Measurements from ENCODE around the gene PRUNE1. TPM values are rescaled to one million over a fixed set of nuclear protein-coding genes. Genes with fewer than 3 reads are reported as not detected.

Gene PRUNE1
- total and polyA plus RNA-seq, 4 donors: 6.1 to 10.6 (median 9.4) TPM

DNA sequence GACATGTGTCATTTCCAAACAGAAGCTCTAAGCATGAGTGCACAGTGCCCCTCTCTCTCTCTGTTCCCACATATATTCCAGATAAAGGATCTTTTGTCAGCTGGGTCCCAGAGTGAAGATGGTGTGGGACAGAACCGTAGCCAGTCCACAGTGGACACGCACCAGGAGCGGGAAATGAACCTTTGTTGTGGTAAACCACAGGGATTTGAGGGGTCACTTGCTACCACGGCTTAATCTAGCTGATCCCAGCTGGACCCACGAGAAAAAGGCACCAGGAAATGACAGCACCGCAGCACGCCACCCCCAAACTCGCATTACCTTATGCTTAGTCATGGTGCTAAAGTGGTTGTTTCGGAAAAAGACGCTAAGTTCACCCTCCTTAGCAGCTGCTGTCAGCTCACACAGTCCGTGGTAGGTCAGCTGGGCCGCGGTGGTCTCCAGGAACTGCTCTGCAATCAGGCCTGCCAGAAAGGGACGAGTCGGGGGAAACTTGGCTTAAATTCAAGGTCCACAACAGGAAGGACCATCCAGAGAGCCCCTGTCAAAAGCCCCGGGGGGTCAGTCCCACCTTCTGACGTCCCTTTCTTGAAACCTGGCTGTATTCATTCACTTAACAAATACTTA, 9.1 kb upstream of the PRUNE1 start:
- TF ChIP-seq RAD21 (IDR thresholded peaks at IDR 0.05) (no peak), YY1 (IDR thresholded peaks at IDR 0.05) (no peak), TAF1 (conservative IDR thresholded peaks at IDR 0.05) (no peak), HNF4A (conservative IDR thresholded peaks at IDR 0.05) (no peak)
- WGBS: 79% methylated on average over 17 of the region's 17 CpGs
- peaks cover 3 to 20% (median 14%) of the 10 kb centered on the region in 4 donors for H3K4me1 ChIP-seq (ENCODE audit: control insufficient read depth in 4 of 4, insufficient read depth in 4 of 4, low read length in 3 of 4)
- H3K27me3 ChIP-seq (ENCODE audit: control insufficient read depth in 4 of 4, insufficient read depth in 4 of 4, low read length in 3 of 4): no peaks in the 10 kb centered on the region
- H3K27ac ChIP-seq (ENCODE audit: low read depth in 1 of 2, low read length in 2 of 2): no peak overlapping the region
- H3K4me3 ChIP-seq (ENCODE audit: low read depth in 1 of 3, low read length in 3 of 3): no peak overlapping the region
- H3K9ac ChIP-seq (ENCODE audit: low read depth in 1 of 2, low read length in 2 of 2): no peak overlapping the region
- H3K9me3 ChIP-seq (ENCODE audit: control insufficient read depth in 4 of 4, low read length in 3 of 4): no peaks in the 10 kb centered on the region
- no peak for DNase-seq (ENCODE audit: low spot score)
- H3K36me3 ChIP-seq (ENCODE audit: control insufficient read depth in 4 of 4, insufficient read depth in 3 of 4, low read depth in 1 of 4, low read length in 3 of 4): peaks cover 6 to 52% (median 39%) of the 10 kb centered on the region in 4 donors

DNA sequence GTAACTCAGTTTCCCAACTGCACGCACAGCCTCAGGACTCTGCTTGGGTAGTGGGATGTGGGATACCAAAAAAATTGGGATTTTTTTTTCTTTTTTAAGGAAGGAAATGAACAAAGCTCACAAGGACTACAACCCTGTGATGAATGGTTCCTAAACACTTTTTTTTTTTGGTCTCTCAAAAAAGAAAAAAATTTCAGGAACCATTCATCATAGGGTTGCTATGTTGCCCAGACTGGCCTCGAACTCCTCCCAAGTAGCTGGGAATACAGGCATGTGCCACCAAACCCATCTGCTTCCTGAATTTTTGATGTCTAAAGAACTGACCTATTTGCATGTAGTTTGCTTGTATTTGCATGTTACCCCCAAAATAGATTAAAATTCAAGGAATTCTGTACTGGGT, 8.3 kb upstream of the PRUNE1 start:
- WGBS: 94% methylated on average over 2 of the region's 2 CpGs
- H3K4me1 ChIP-seq (ENCODE audit: control insufficient read depth in 4 of 4, insufficient read depth in 4 of 4, low read length in 3 of 4): peaks cover 6 to 27% (median 19%) of the 10 kb centered on the region in 4 donors
- H3K27ac ChIP-seq (ENCODE audit: low read depth in 1 of 2, low read length in 2 of 2): no peak overlapping the region
- DNase-seq (ENCODE audit: low spot score): no peak
- no peak overlapping the region for H3K9ac ChIP-seq (ENCODE audit: low read depth in 1 of 2, low read length in 2 of 2)
- H3K36me3 ChIP-seq (ENCODE audit: control insufficient read depth in 4 of 4, insufficient read depth in 3 of 4, low read depth in 1 of 4, low read length in 3 of 4): peaks cover 6 to 52% (median 39%) of the 10 kb centered on the region in 4 donors
- TF ChIP-seq HNF4A (conservative IDR thresholded peaks at IDR 0.05) (no peak), NR2F2 (IDR thresholded peaks at IDR 0.05) (no peak), SP1 (IDR thresholded peaks at IDR 0.05) (no peak), HNF4G (IDR thresholded peaks at IDR 0.05) (no peak)
- H3K9me3 ChIP-seq (ENCODE audit: control insufficient read depth in 4 of 4, low read length in 3 of 4): no peaks in the 10 kb centered on the region
- H3K4me3 ChIP-seq (ENCODE audit: low read depth in 1 of 3, low read length in 3 of 3): no peak overlapping the region
- H3K27me3 ChIP-seq (ENCODE audit: control insufficient read depth in 4 of 4, insufficient read depth in 4 of 4, low read length in 3 of 4): no peaks in the 10 kb centered on the region

DNA sequence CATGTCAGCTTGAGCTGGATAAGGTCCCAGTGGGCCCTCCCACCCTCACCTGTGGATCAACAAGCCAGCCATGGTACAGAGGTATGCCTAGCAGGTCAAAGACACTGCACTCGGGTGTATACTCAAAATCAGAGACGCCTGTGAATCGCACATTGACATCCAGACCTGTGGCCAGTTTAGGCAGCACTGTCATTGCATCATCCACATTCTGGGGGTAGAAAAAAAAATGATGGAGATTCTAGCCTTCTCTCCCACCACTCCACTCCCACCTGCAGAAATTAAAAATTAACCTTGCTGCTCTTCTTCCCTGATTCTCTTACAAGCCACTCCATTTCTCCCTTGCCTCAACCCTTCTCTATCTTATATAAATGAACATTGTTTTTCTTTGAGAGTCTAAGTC, 7.8 kb upstream of the PRUNE1 start:
- WGBS: 86% methylated on average over 3 of the region's 3 CpGs
- H3K4me1 ChIP-seq (ENCODE audit: control insufficient read depth in 4 of 4, insufficient read depth in 4 of 4, low read length in 3 of 4): peaks cover 7 to 29% (median 22%) of the 10 kb centered on the region in 4 donors
- H3K36me3 ChIP-seq (ENCODE audit: control insufficient read depth in 4 of 4, insufficient read depth in 3 of 4, low read depth in 1 of 4, low read length in 3 of 4): peaks cover 6 to 49% (median 39%) of the 10 kb centered on the region in 4 donors

More for the DNA sequence above, 7.8 kb upstream of the PRUNE1 start:
- no peak for DNase-seq (ENCODE audit: low spot score)
- no peak overlapping the region for H3K9ac ChIP-seq (ENCODE audit: low read depth in 1 of 2, low read length in 2 of 2)
- H3K27me3 ChIP-seq (ENCODE audit: control insufficient read depth in 4 of 4, insufficient read depth in 4 of 4, low read length in 3 of 4): no peaks in the 10 kb centered on the region
- H3K27ac ChIP-seq (ENCODE audit: low read depth in 1 of 2, low read length in 2 of 2): no peak overlapping the region
- no peak overlapping the region for H3K4me3 ChIP-seq (ENCODE audit: low read depth in 1 of 3, low read length in 3 of 3)
- TF ChIP-seq NR2F2 (IDR thresholded peaks at IDR 0.05) (no peak), RXRA (IDR thresholded peaks at IDR 0.05) (no peak), SP1 (IDR thresholded peaks at IDR 0.05) (no peak), HNF4G (IDR thresholded peaks at IDR 0.05) (no peak), FOXA2 (IDR thresholded peaks at IDR 0.05) (no peak)
- TF ChIP-seq, protein P1, sequence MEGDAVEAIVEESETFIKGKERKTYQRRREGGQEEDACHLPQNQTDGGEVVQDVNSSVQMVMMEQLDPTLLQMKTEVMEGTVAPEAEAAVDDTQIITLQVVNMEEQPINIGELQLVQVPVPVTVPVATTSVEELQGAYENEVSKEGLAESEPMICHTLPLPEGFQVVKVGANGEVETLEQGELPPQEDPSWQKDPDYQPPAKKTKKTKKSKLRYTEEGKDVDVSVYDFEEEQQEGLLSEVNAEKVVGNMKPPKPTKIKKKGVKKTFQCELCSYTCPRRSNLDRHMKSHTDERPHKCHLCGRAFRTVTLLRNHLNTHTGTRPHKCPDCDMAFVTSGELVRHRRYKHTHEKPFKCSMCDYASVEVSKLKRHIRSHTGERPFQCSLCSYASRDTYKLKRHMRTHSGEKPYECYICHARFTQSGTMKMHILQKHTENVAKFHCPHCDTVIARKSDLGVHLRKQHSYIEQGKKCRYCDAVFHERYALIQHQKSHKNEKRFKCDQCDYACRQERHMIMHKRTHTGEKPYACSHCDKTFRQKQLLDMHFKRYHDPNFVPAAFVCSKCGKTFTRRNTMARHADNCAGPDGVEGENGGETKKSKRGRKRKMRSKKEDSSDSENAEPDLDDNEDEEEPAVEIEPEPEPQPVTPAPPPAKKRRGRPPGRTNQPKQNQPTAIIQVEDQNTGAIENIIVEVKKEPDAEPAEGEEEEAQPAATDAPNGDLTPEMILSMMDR (IDR thresholded peaks at IDR 0.05; ENCODE audit: low read depth, low read length, missing input control): no peak
- TF ChIP-seq, protein P2, sequence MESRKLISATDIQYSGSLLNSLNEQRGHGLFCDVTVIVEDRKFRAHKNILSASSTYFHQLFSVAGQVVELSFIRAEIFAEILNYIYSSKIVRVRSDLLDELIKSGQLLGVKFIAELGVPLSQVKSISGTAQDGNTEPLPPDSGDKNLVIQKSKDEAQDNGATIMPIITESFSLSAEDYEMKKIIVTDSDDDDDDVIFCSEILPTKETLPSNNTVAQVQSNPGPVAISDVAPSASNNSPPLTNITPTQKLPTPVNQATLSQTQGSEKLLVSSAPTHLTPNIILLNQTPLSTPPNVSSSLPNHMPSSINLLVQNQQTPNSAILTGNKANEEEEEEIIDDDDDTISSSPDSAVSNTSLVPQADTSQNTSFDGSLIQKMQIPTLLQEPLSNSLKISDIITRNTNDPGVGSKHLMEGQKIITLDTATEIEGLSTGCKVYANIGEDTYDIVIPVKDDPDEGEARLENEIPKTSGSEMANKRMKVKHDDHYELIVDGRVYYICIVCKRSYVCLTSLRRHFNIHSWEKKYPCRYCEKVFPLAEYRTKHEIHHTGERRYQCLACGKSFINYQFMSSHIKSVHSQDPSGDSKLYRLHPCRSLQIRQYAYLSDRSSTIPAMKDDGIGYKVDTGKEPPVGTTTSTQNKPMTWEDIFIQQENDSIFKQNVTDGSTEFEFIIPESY (IDR thresholded peaks at IDR 0.05): no peak
- H3K9me3 ChIP-seq (ENCODE audit: control insufficient read depth in 4 of 4, low read length in 3 of 4): no peaks in the 10 kb centered on the region

Measured in liver (tissue), 9 donors.